Mesenchymal stem cell (in vitro differentiated cells and primary cell): ENCODE measurements around the gene APCDD1.

ENCODE experiments used
- DNase-seq: peaks from one replicate; pipeline ENCODE4 v3.0.0-alpha.2; 2013
- H2AFZ ChIP-seq: one replicate; pipeline ENCODE4 v1.6.1; 2013; ENCODE audit warnings: low read depth, mild to moderate bottlenecking, control low read depth, inconsistent platforms, low read length, moderate library complexity
- H2AK5ac ChIP-seq: 2 replicates; pipeline ENCODE4 v1.6.1; 2013; ENCODE audit warnings: low read length, moderate library complexity, mild to moderate bottlenecking, inconsistent platforms; ENCODE audit not compliant: severe bottlenecking
- H2BK120ac ChIP-seq: one replicate; pipeline ENCODE4 v1.6.1; 2013; ENCODE audit warnings: low read depth, mild to moderate bottlenecking, inconsistent platforms, low read length, moderate library complexity
- H2BK12ac ChIP-seq, 2 experiments: one replicate each; pipeline ENCODE4 v1.6.1; 2013; ENCODE audit warnings: inconsistent platforms in 2 of 2, low read length in 2 of 2, mild to moderate bottlenecking in 2 of 2, moderate library complexity in 2 of 2, control low read depth in 1 of 2
- H2BK15ac ChIP-seq: one replicate; pipeline ENCODE4 v1.6.1; 2013; ENCODE audit warnings: mild to moderate bottlenecking, low read depth, inconsistent platforms; ENCODE audit not compliant: poor library complexity, severe bottlenecking
- H2BK5ac ChIP-seq: 2 replicates; pipeline ENCODE4 v1.6.1; 2013; ENCODE audit warnings: low read depth, mild to moderate bottlenecking, low read length, control low read depth, inconsistent platforms; ENCODE audit not compliant: poor library complexity, severe bottlenecking
- H3K14ac ChIP-seq, 2 experiments: one replicate each; pipeline ENCODE4 v1.6.1; 2013; ENCODE audit warnings: inconsistent platforms in 2 of 2, low read length in 2 of 2, control low read depth in 1 of 2, mild to moderate bottlenecking in 1 of 2, moderate library complexity in 1 of 2
- H3K18ac ChIP-seq, 2 experiments: one replicate each; pipeline ENCODE4 v1.6.1; 2013; ENCODE audit warnings: inconsistent platforms in 2 of 2, low read length in 2 of 2, control low read depth in 1 of 2, low read depth in 1 of 2, mild to moderate bottlenecking in 1 of 2
- H3K23ac ChIP-seq, 2 experiments: one replicate each; pipeline ENCODE4 v1.6.1; 2013; ENCODE audit warnings: inconsistent platforms in 2 of 2, low read length in 2 of 2, mild to moderate bottlenecking in 2 of 2, moderate library complexity in 2 of 2, control low read depth in 1 of 2
- H3K27ac ChIP-seq: 2 replicates; pipeline ENCODE4 v1.5.1; 2013; ENCODE audit warnings: mild to moderate bottlenecking, moderate library complexity, low read length, control low read depth, inconsistent platforms; ENCODE audit not compliant: poor library complexity, severe bottlenecking
- H3K27me3 ChIP-seq, 2 experiments: 2 replicates each; pipeline versions ENCODE4 v1.6.1 to v1.7.0; 2013; ENCODE audit warnings: low read length in 2 of 2, mild to moderate bottlenecking in 2 of 2, moderate library complexity in 2 of 2, control low read depth in 1 of 2, inconsistent platforms in 1 of 2; ENCODE audit not compliant: control insufficient read depth in 1 of 2, insufficient read depth in 1 of 2
- H3K36me3 ChIP-seq, 2 experiments: 2 replicates each; pipeline versions ENCODE4 v1.6.1 to v1.7.0; 2013; ENCODE audit warnings: low read length in 2 of 2, control low read depth in 1 of 2, inconsistent platforms in 1 of 2, low read depth in 1 of 2, mild to moderate bottlenecking in 1 of 2; ENCODE audit not compliant: insufficient read depth in 2 of 2, control insufficient read depth in 1 of 2
- H3K4ac ChIP-seq, 2 experiments: one replicate each; pipeline ENCODE4 v1.6.1; 2013; ENCODE audit warnings: inconsistent platforms in 2 of 2, low read length in 2 of 2, mild to moderate bottlenecking in 2 of 2, moderate library complexity in 2 of 2, control low read depth in 1 of 2, low read depth in 1 of 2
- H3K4me1 ChIP-seq: 2 replicates; pipeline ENCODE4 v1.6.1; 2013; ENCODE audit warnings: low read depth, low read length, control low read depth; ENCODE audit not compliant: control insufficient read depth, insufficient read depth
- H3K4me2 ChIP-seq: 2 replicates; pipeline ENCODE4 v1.6.1; 2013; ENCODE audit warnings: low read length, mild to moderate bottlenecking, inconsistent platforms; ENCODE audit not compliant: poor library complexity, severe bottlenecking
- H3K4me3 ChIP-seq, 2 experiments: 2 replicates each; pipeline versions ENCODE4 v1.5.1 to v1.7.0; 2013; ENCODE audit warnings: low read length in 2 of 2, mild to moderate bottlenecking in 2 of 2, control low read depth in 1 of 2, low read depth in 1 of 2; ENCODE audit not compliant: insufficient read depth in 1 of 2
- H3K79me1 ChIP-seq: replicated peaks from 2 replicates; pipeline ENCODE4 v1.6.1; 2013; ENCODE audit warnings: mild to moderate bottlenecking, control low read depth, low read length, inconsistent platforms; ENCODE audit not compliant: poor library complexity, severe bottlenecking
- H3K9ac ChIP-seq: 2 replicates; pipeline ENCODE4 v1.7.0; 2013; ENCODE audit warnings: mild to moderate bottlenecking, low read length, moderate library complexity
- H3K9me3 ChIP-seq: 2 replicates; pipeline ENCODE4 v1.7.0; 2013; ENCODE audit warnings: mild to moderate bottlenecking, low read length; ENCODE audit not compliant: control insufficient read depth
- H4K8ac ChIP-seq: one replicate; pipeline ENCODE4 v1.6.1; 2013; ENCODE audit warnings: inconsistent platforms, mild to moderate bottlenecking, low read length, moderate library complexity
- H4K91ac ChIP-seq: one replicate; pipeline ENCODE4 v1.6.1; 2013; ENCODE audit warnings: mild to moderate bottlenecking, low read length, inconsistent platforms
- WGBS: methylation state at CpG from one replicate; pipeline ENCODE4 v1.1.7; 2013; ENCODE audit warnings: mixed read lengths; 5-methylcytosine and 5-hydroxymethylcytosine counted together

The APCDD1 gene

DNA sequence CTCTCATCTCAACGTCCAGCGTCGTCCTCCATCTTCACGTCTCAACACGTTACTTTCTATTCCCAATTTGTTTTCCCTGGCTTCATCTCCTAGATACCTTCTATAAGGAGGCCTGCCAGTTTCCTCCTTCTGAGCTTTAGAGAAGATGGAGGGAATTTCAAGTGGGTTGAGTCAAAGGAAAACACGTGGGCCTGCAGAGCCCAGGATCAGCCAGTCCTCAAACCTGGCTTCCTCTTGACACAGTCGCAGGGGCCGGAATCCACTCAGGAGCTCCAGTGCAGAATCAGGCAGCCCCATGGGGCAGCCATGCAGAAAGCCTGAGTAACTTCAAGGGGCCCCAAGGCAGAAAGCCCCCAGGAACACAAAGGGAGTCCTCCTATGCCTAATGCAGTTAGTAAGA, 14.5 kb upstream of the APCDD1 start:
- H3K79me1 ChIP-seq = no peaks in the 10 kb centered on the region

DNA sequence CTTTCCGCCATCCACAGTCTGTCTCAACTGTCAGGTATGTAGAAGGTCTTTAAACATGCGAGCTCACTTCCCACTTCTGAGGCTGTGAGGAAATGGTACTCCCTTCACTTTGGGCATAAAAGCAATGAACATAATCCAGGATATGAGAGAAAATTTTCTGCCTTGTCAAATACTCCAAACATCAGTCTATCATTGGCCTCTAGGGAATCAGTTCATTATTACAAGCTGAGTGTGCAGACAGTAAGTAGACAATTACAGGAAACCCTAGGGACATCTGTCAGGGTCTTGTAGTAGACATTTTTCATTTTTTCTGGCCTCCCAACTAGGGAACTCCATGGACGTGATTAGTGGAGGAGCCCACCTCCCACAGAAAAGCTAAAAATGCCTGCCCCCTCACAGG, 13.6 kb upstream of the APCDD1 start:
- Histone ChIP-seq H2BK15ac (no peak overlapping the region), H3K23ac (no peak overlapping the region), H3K27me3 (peaks cover 20 to 44% of the 10 kb centered on the region in 2 experiments), H3K79me1 (no peaks in the 10 kb centered on the region), H4K91ac (no peak overlapping the region), H3K14ac (no peak overlapping the region), H3K18ac (no peak overlapping the region), H3K27ac (no peak overlapping the region), H3K4me2 (no peak overlapping the region), H2AFZ (no peak overlapping the region), H3K4me3 (no peak overlapping the region), H4K8ac (no peak overlapping the region), H3K36me3 (no peaks in the 10 kb centered on the region), H2AK5ac (no peak overlapping the region), H2BK120ac (peak overlapping the region; percentile 66), H3K4ac (no peak overlapping the region), H3K4me1 (no peaks in the 10 kb centered on the region), H3K9ac (no peak overlapping the region), H2BK5ac (no peak overlapping the region), H2BK12ac (no peak overlapping the region), H3K9me3 (no peaks in the 10 kb centered on the region)
- no peak for DNase-seq
- 64% methylated on average over 2 of the region's 3 CpGs for WGBS

More for the DNA sequence above, 14.5 kb upstream of the APCDD1 start:
- H2BK120ac ChIP-seq = no peak overlapping the region
- no peak overlapping the region for H4K8ac ChIP-seq
- peaks cover 11 to 38% of the 10 kb centered on the region in 2 experiments for H3K27me3 ChIP-seq
- H3K27ac ChIP-seq = no peak overlapping the region
- H3K23ac ChIP-seq = no peak overlapping the region
- H2AK5ac ChIP-seq = no peak overlapping the region
- peak overlapping the region; percentile 67 for H4K91ac ChIP-seq
- H3K4me2 ChIP-seq = no peak overlapping the region
- H3K18ac ChIP-seq = no peak overlapping the region
- no peak for DNase-seq
- H3K4me1 ChIP-seq = no peaks in the 10 kb centered on the region
- H3K4me3 ChIP-seq = no peak overlapping the region
- no peaks in the 10 kb centered on the region for H3K36me3 ChIP-seq
- H2AFZ ChIP-seq = peak overlapping the region; percentile 37
- H3K9ac ChIP-seq = no peak overlapping the region
- no peak overlapping the region for H3K4ac ChIP-seq
- H2BK12ac ChIP-seq = no peak overlapping the region
- H2BK15ac ChIP-seq = peak overlapping the region; percentile 23
- WGBS = 94% methylated on average over 6 of the region's 8 CpGs
- no peak overlapping the region for H3K14ac ChIP-seq
- H3K9me3 ChIP-seq = no peaks in the 10 kb centered on the region
- H2BK5ac ChIP-seq = no peak overlapping the region

DNA sequence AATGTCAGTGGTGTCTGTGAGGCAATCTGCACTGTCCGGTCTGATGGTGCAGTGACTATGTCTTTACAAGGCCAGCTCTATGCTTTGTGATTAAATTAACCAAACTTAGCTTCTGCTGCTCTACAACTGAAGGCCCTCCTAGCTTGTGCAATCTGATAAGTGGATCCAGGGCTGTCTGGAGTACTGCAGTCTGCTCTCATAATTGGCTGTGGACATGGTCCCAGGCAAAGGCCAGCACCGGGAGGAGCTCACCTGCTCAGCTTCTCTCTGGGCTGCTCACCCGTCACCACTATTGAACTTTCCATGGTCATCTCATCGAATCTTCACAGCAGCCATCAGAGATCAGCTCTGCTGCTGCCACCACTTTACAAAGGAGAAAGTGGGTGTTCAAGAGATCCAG, 13.0 kb upstream of the APCDD1 start:
- no peak overlapping the region for H2BK15ac ChIP-seq
- no peak for DNase-seq
- no peaks in the 10 kb centered on the region for H3K4me1 ChIP-seq
- H3K4me2 ChIP-seq = no peak overlapping the region
- no peak overlapping the region for H3K27ac ChIP-seq
- H2AFZ ChIP-seq = no peak overlapping the region
- no peak overlapping the region for H2BK5ac ChIP-seq
- H3K27me3 ChIP-seq = peaks cover 23 to 50% of the 10 kb centered on the region in 2 experiments
- H3K9me3 ChIP-seq = no peaks in the 10 kb centered on the region
- no peak overlapping the region for H4K8ac ChIP-seq
- no peak overlapping the region for H3K23ac ChIP-seq
- H2AK5ac ChIP-seq = no peak overlapping the region
- no peaks in the 10 kb centered on the region for H3K36me3 ChIP-seq
- no peak overlapping the region for H4K91ac ChIP-seq
- no peak overlapping the region for H3K18ac ChIP-seq
- H2BK120ac ChIP-seq = peak overlapping the region; percentile 66
- H3K14ac ChIP-seq = no peak overlapping the region
- H3K4ac ChIP-seq = no peak overlapping the region
- no peak overlapping the region for H3K9ac ChIP-seq
- peak overlapping the region in 1 of 2 experiments; percentile 90 for H2BK12ac ChIP-seq
- no peaks in the 10 kb centered on the region for H3K79me1 ChIP-seq
- H3K4me3 ChIP-seq = no peak overlapping the region
- WGBS = 94% methylated on average over 3 of the region's 4 CpGs

- H2BK5ac ChIP-seq = no peak overlapping the region
- no peak overlapping the region for H2BK12ac ChIP-seq
- peaks cover 25 to 60% of the 10 kb centered on the region in 2 experiments for H3K27me3 ChIP-seq
- H3K4me2 ChIP-seq = no peak overlapping the region
- H2AFZ ChIP-seq = no peak overlapping the region
- H3K18ac ChIP-seq = no peak overlapping the region
- H3K9ac ChIP-seq = no peak overlapping the region
- H3K79me1 ChIP-seq = no peaks in the 10 kb centered on the region
- H3K27ac ChIP-seq = no peak overlapping the region
- H3K4me3 ChIP-seq = no peak overlapping the region
- no peaks in the 10 kb centered on the region for H3K9me3 ChIP-seq
- no peaks in the 10 kb centered on the region for H3K36me3 ChIP-seq
- 90% methylated on average over 4 of the region's 4 CpGs for WGBS
- H3K14ac ChIP-seq = no peak overlapping the region
- H2AK5ac ChIP-seq = no peak overlapping the region
- H4K91ac ChIP-seq = no peak overlapping the region
- no peak overlapping the region for H3K4ac ChIP-seq
- H3K23ac ChIP-seq = no peak overlapping the region
- no peak overlapping the region for H2BK120ac ChIP-seq
- peak; percentile 19 for DNase-seq
- no peak overlapping the region for H4K8ac ChIP-seq
- no peaks in the 10 kb centered on the region for H3K4me1 ChIP-seq
- H2BK15ac ChIP-seq = no peak overlapping the region
Measured at GRCh38 chr18:10442551-10442971, 11.9 kb upstream of the APCDD1 start.
